Cerebellar cortex (tissue), 1 donor: ENCODE measurements around the gene SLCO2B1.
"Not testable (repeated sequence)": the region's sequence is repeated elsewhere in the genome, so short reads cannot be mapped to it uniquely, and the experiment has no call there.

ENCODE experiments used
- DNase-seq: peaks from one replicate; pipeline ENCODE4 v3.0.0-alpha.2; 2015; ENCODE audit warnings: low spot score

Gene SLCO2B1

GRCh38 chr11:75150879-75151278 is at the start of gene SLCO2B1:
Gene SLCO2B1 (plus strand): TSS chr11:75151107. CDS start chr11:75151382, 275 bp downstream.
- DNase-seq: no peak

GRCh38 chr11:75101424-75102128 is 49.3 kb upstream of the SLCO2B1 start:
- DNase-seq: no peak

- DNase-seq: no peak
Observed at GRCh38 chr11:75103380-75104026, 47.4 kb upstream of the SLCO2B1 start.

GRCh38 chr11:75105462-75105925 is 45.4 kb upstream of the SLCO2B1 start:
- no peak for DNase-seq

GRCh38 chr11:75105967-75106681 is 44.8 kb upstream of the SLCO2B1 start:
- not testable (repeated sequence) for DNase-seq

- DNase-seq: no peak
Observed at GRCh38 chr11:75107187-75107586, 43.7 kb upstream of the SLCO2B1 start.

GRCh38 chr11:75112200-75112599 is 38.7 kb upstream of the SLCO2B1 start:
- no peak for DNase-seq

- no peak for DNase-seq
Observed at GRCh38 chr11:75113030-75113429, 37.9 kb upstream of the SLCO2B1 start.

GRCh38 chr11:75114465-75114864 is 36.4 kb upstream of the SLCO2B1 start:
- DNase-seq: no peak

GRCh38 chr11:75118577-75118976 is 32.3 kb upstream of the SLCO2B1 start:
- DNase-seq: no peak

- DNase-seq: no peak
Observed at GRCh38 chr11:75126564-75126963, 24.3 kb upstream of the SLCO2B1 start.

- no peak for DNase-seq
Observed at GRCh38 chr11:75132080-75132479, 18.8 kb upstream of the SLCO2B1 start.

- no peak for DNase-seq
Observed at GRCh38 chr11:75133976-75134375, 16.9 kb upstream of the SLCO2B1 start.

- peak; percentile 86 for DNase-seq
Observed at GRCh38 chr11:75135021-75135650, 15.8 kb upstream of the SLCO2B1 start.

- no peak for DNase-seq
Observed at GRCh38 chr11:75135651-75136050, 15.3 kb upstream of the SLCO2B1 start.

GRCh38 chr11:75140269-75141138 is 10.4 kb upstream of the SLCO2B1 start:
- DNase-seq: peak; percentile 17

GRCh38 chr11:75141166-75141565 is 9.7 kb upstream of the SLCO2B1 start:
- DNase-seq: no peak

- DNase-seq: peak; percentile 50
Observed at GRCh38 chr11:75142714-75143419, 8.0 kb upstream of the SLCO2B1 start.

- DNase-seq: no peak
Observed at GRCh38 chr11:75143420-75143731, 7.5 kb upstream of the SLCO2B1 start.

- DNase-seq: no peak
Observed at GRCh38 chr11:75144716-75145014, 6.2 kb upstream of the SLCO2B1 start.
